ENCODE data around the gene KANSL1L.
"Not testable (repeated sequence)": the region's sequence is repeated elsewhere in the genome, so short reads cannot be mapped to it uniquely, and the experiment has no call there.

KANSL1L gene

DNA sequence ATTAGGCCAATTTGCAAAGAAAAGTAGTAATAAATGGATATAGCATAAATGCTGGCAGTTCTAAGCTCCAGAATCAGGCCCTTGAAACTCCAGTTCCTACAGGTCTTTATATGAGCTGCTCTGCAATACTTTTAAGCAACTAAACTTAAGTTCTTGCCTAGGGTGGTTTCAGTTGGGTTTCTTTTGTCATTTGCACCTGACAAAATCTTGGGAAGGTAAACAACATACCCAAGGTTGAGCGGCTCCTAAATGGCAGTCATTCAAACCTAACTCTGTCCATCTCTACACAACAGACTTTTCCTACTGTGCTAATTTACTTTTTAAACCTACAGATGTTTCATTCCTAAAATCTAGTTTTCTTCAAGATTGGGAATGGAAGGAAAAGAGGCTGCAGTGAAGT, 9.3 kb upstream of the KANSL1L start:
- FAIRE-seq: no peak
- no peak for DNase-seq (ENCODE audit: insufficient read length, low spot score)

DNA sequence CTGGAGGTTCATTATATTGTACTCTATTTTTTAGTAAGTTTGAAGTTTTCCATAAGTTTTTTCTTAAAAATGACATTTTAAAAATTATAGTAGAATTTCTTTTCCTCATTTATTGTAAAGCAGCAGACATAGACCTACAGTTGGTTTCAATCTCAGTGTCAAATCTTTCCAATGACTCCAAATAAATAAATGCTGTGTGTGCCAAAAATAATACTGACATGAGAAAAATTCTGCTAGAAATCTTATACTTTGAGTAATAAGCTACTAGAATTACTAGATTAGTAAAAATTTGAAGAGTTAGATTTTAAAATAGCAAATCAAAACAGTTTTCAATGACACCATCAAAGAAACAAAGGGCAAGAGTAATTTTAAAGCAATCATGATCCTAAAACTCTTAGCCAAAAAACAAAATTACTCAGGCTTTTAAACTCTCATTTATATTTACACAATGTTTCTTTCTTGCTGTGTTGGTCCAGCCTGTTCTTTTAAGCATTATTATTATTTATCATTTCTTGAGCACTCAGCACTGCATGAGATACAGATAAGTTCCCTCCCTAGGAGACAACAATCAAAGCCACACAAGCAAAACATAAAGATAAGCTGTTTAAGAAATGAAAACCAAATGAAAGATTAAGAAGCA, 8.3 kb upstream of the KANSL1L start:
- DNase-seq (ENCODE audit: insufficient read length, low spot score) (no peak), FAIRE-seq (no peak)

- no peak for FAIRE-seq
Observed at GRCh38 chr2:210177769-210178168, 6.6 kb upstream of the KANSL1L start.

GRCh38 chr2:210177115-210177514, 5.9 kb upstream of the KANSL1L start:
- not testable (repeated sequence) for FAIRE-seq

More at GRCh38 chr2:210177769-210178168, 6.6 kb upstream of the KANSL1L start:
- DNase-seq (ENCODE audit: insufficient read length, low spot score): no peak

GRCh38 chr2:210174086-210174485, 2.9 kb upstream of the KANSL1L start:
- FAIRE-seq: peak; percentile 51

More at GRCh38 chr2:210177115-210177514, 5.9 kb upstream of the KANSL1L start:
- not testable (repeated sequence) for DNase-seq (ENCODE audit: insufficient read length, low spot score)

GRCh38 chr2:210172219-210172575, 988 bp upstream of the KANSL1L start:
- peak; percentile 5 for DNase-seq (ENCODE audit: insufficient read length, low spot score)
- FAIRE-seq: no peak

More at GRCh38 chr2:210174086-210174485, 2.9 kb upstream of the KANSL1L start:
- no peak for DNase-seq (ENCODE audit: insufficient read length, low spot score)

GRCh38 chr2:210170446-210171303, 534 bp downstream of the KANSL1L start:
- DNase-seq (ENCODE audit: insufficient read length, low spot score) (peak; percentile 71), FAIRE-seq (peak; percentile 91)

DNA sequence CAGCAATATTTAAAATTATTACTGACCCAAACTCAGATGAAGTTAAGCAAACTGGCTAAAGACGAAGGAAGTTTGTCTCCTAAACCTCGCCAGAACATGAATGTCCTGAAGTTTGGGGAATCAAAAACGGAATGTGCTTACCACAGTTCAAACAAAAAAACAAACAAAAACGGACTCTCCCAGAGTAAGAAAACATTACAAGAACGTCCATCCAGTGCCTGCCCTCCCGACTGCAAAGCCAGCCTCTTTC, 1.1 kb downstream of the KANSL1L start:
- DNase-seq (ENCODE audit: insufficient read length, low spot score) (no peak), FAIRE-seq (no peak)

DNA sequence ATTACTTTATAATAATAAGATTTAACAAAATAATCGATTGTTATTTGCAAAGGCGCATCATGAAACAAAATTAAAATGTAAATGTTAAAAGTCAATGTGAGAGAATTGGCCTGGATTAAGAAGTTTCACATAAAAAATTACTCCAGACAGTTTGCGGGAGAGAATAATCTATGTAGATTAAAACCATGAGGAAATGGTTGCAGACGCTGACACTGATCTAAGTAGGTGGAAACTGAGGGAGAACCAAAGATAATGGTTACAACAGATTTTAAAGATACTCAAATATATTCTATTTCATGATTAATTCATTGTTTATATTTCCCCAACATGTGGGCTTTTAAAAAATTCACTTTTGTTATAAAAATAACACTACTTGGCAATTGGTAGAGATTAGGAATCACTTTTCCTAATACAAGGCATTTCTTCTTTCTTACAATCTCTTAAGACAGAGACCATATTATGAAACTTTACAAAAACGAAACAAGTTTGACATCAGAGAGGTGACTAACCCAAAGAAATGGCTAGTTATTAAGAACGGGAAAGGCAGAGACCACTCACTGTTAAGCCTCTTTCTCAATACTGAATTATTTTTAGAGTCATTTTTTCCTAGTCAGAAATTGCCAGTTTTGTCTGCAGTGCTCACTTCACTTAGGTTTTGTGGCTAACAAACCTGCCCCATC, 1.6 kb downstream of the KANSL1L start:
- FAIRE-seq (peak; percentile 80), DNase-seq (ENCODE audit: insufficient read length, low spot score) (no peak)

- FAIRE-seq (peak; percentile 28), DNase-seq (ENCODE audit: insufficient read length, low spot score) (no peak)
Observed at GRCh38 chr2:210167227-210167626, 4.0 kb downstream of the KANSL1L start.

DNA sequence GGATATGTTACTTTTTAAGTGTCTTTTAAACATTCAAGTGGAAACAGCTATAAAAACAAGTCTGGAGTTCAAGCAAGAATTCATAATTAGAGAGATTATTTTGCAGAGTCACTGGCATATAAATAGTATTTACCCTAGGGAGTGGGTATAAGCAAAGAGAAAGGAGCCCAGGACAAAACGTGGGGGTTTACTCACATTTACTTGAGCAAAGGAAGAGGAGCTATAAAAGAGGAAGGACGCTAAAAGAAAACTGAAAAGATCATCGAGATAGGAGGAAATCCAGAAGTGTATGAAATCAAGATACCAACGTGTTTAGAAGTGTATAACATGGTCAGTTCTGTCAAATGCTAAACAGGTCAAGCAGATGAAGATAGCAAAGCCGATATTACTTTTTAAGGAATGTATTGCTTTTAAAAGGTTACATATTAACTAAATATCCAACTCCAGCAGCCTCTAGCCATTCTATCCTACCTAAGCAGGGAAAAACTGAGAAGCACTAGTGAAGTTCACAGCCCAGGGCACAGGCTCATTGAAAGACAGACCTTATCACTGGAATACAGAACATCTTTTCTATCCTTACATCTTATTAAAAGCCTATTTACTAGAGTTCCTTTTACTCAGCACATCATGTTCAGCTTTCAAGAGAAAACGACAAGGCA, 8.6 kb downstream of the KANSL1L start:
- FAIRE-seq (peak; percentile 60), DNase-seq (ENCODE audit: insufficient read length, low spot score) (no peak)

- DNase-seq (ENCODE audit: insufficient read length, low spot score) (no peak), FAIRE-seq (no peak)
Observed at GRCh38 chr2:210159059-210159458, 12.2 kb downstream of the KANSL1L start.

DNA sequence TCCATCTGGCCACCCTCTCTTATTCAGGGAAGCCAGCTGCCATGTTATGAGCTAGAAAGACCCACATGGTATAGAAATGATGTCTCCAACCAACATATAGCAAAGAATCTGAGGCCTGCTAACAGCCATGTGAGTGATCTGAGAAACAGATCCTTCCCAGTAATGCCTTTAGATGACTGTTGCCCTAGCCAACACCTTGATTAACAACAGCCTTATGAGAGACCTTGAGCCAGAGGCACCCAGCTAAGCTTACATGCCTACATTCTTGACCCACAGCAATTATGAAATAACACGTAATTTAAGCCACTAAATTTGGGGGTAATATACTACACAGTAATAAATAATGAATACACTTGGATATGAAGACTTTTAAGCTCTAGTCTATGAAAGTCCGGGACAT, 13.0 kb downstream of the KANSL1L start:
- no peak for DNase-seq (ENCODE audit: insufficient read length, low spot score)
- FAIRE-seq: no peak

- FAIRE-seq: no peak
- DNase-seq (ENCODE audit: insufficient read length, low spot score): no peak
Observed at GRCh38 chr2:210157526-210157925, 13.7 kb downstream of the KANSL1L start.

DNA sequence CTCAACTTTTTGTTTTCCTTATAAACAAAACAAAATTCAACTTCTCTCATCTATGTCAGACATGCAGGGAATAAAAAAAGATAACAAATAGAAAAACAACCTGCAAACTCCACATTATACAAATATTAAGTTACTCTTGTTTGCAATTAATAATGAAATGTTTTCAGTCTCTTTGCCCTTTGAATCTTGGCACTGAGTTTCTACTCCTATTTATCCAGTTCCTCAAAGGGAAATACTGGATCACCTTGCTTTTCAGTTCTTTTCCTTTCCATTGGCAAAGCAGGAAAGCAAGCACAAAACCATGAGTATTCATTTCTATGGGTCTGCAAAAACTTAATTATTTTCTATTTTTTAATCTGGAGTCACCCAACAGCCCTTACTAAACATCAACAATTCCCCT, 23.6 kb downstream of the KANSL1L start:
- DNase-seq (ENCODE audit: insufficient read length, low spot score) (no peak), FAIRE-seq (no peak)

DNA sequence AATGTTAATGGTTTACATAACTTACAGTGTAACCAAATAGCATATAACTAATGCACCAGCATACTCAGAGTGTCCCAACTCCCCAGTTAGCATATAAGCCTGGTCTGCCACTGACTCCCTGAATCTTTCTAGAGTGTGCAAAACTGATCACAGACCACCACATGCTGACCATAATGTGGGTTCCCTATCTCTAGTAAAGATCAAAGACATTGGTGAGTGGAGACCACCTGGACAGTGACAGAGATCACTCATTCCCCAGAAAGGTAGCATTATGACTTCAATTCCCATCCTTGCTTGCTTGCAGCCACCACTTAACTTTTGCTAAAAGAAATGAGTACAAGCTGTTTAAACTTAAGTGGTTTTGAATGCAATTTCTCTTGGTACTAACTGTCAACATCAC, 39.0 kb downstream of the KANSL1L start:
- FAIRE-seq (peak; percentile 68), DNase-seq (ENCODE audit: insufficient read length, low spot score) (no peak)

DNA sequence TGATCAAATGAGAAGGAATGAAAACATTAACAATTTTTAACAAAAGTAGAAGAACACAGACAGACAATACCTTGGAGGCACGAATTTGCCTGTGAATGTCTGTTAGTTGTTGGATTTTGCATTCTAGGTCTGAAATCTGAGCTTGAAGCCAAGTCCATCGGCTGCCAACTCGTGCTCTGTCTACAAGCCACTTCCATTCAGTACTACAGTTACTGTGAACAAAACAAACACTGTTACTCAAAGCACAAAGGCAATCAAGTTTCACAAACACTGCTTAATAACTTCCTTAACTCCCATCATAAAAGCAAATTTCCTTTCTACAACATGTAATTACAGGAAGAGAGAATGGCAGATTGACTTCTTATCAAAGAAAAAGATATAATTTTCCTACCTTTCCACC, 42.2 kb downstream of the KANSL1L start:
- FAIRE-seq (no peak), DNase-seq (ENCODE audit: insufficient read length, low spot score) (no peak)

DNA sequence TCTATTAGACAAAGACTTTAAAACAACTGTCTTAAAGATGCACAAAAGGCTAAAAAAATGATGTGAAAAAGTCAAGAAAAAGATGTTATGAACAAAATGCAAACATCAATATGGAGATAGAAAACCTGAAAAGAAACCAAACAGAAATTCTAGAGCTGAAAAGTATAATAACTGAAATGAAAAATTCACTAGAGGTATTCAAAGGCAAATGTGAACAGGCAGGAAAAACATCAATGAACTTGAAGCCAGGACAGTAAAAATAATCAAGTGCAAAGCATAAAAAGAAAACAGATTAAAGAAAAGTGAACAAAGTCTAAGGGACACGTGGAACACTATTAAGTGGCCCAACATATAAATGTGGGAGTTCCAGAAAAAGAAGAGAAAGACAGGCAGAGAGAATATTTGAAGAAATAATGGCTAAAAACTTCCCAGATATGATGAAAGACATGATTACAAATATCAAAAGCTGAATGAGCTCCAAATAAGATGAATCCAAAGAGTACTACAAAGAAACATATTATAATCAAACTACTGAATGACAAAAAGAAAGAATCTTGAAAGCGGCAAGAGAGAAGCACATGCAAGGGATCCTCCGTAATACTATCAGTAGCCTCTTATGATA, 57.5 kb downstream of the KANSL1L start:
- DNase-seq (ENCODE audit: insufficient read length, low spot score) (no peak), FAIRE-seq (peak; percentile 21)

GRCh38 chr2:210112871-210113270, 58.3 kb downstream of the KANSL1L start:
- FAIRE-seq (no peak), DNase-seq (ENCODE audit: insufficient read length, low spot score) (no peak)

GRCh38 chr2:210099940-210100339, 71.3 kb downstream of the KANSL1L start:
- DNase-seq (ENCODE audit: insufficient read length, low spot score) (no peak), FAIRE-seq (no peak)

GRCh38 chr2:210094787-210095186, 76.4 kb downstream of the KANSL1L start:
- no peak for FAIRE-seq
- DNase-seq (ENCODE audit: insufficient read length, low spot score): no peak
